Hematopoietic multipotent progenitor cell treated with erythropoietin and hydrocortisone succinate and interleukin-3 and kit ligand, for 15 days (in vitro differentiated cells): ENCODE measurements around the gene ASB16.

Experiments used
- DNase-seq: peaks from one replicate; pipeline ENCODE4 v3.0.0-alpha.2; 2015; ENCODE audit warnings: low spot score

Gene ASB16

GRCh38 chr17:44190481-44190880 lies 20.0 kb downstream of the ASB16 start:
- DNase-seq, result no peak

DNA sequence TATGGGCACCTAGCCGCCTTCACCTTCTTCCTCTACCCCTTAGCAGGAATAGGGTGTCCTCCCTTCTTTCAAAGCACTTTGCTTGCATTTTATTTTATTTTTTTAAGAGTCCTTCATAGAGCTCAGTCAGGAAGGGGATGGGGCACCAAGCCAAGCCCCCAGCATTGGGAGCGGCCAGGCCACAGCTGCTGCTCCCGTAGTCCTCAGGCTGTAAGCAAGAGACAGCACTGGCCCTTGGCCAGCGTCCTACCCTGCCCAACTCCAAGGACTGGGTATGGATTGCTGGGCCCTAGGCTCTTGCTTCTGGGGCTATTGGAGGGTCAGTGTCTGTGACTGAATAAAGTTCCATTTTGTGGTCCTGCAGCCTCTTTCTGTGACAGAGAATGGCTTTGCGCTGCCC lies 20.9 kb downstream of the ASB16 start:
- DNase-seq, result no peak

DNA sequence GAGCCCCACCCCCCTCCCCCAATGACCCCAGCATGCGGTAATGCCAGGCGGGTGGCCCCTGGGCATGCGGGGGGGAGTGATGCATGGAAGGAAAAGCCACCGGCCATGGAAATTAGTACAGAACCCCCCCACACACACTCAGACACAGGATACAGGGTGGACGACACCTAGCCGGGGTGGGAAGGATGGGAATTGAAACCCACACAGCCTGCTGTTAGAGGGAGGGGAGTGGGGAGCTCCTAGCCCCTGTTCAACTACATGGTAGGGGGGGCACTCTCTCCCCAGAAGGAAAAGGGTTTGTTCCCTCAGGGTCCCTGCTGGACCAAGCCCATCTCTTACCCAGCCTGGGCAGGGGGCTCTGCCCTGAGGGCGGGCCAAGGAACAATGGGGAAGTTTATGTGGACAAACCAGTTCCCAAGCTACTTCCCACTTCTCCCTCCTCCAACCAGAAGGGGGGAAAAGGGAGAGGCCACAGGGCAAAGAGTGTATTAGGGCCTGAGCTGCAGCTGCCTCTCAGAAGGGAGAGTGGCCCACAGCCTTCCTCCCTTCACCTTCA lies 21.5 kb downstream of the ASB16 start:
- no peak for DNase-seq

- DNase-seq, result no peak
Observed at GRCh38 chr17:44192750-44193149, 22.2 kb downstream of the ASB16 start.

- DNase-seq, result no peak
Observed at GRCh38 chr17:44193326-44194084, 23.0 kb downstream of the ASB16 start.

GRCh38 chr17:44197107-44197506 lies 26.6 kb downstream of the ASB16 start:
- DNase-seq, result no peak

DNA sequence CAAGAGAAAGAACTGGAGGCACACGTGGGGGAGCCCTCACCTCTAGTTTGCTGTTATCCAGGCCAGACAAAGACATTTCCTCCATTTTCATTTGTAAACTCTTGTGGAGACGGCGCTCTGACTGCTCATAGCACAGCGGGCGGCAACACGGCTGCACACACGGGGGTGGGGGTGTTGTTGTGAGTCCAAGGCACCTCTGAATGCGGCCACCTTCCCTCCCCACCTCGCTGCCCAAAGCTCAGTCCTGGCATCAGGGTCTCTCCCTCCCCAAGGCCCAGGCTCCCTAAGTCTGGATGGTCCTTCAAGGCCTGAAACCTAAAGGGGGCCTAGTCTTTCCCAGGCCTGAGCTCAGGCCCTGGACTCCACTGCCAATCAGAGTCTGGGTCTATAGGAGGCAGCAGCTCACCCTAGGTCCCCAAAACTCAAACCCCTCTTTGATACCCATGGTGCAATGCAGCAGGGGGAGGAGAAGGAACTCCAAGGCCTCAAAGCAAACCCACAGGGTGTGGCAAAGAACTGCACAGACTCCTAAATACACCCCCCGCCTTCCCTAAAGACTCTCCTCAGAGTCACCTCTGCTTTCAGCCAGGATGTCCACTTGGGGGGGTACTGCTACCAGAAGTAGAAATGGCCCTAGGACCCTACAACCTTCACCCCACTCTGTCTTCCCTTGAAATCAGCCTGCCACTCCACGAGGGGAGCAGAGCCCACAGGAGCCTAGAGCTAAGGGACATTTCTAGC lies 27.6 kb downstream of the ASB16 start:
- DNase-seq, result peak; percentile 50

GRCh38 chr17:44198721-44199552 lies 28.4 kb downstream of the ASB16 start:
- DNase-seq, result no peak

- peak; percentile 99 for DNase-seq
Observed at GRCh38 chr17:44199553-44200477, 29.3 kb downstream of the ASB16 start, which contains the start of gene ATXN7L3. ATXN7L3 (minus strand) TSS chr17:44199884; CDS start chr17:44198070, 1,814 bp downstream.

GRCh38 chr17:44200478-44201155 lies 30.1 kb downstream of the ASB16 start:
- no peak for DNase-seq

- DNase-seq, result no peak
Observed at GRCh38 chr17:44202756-44203155, 32.3 kb downstream of the ASB16 start.

DNA sequence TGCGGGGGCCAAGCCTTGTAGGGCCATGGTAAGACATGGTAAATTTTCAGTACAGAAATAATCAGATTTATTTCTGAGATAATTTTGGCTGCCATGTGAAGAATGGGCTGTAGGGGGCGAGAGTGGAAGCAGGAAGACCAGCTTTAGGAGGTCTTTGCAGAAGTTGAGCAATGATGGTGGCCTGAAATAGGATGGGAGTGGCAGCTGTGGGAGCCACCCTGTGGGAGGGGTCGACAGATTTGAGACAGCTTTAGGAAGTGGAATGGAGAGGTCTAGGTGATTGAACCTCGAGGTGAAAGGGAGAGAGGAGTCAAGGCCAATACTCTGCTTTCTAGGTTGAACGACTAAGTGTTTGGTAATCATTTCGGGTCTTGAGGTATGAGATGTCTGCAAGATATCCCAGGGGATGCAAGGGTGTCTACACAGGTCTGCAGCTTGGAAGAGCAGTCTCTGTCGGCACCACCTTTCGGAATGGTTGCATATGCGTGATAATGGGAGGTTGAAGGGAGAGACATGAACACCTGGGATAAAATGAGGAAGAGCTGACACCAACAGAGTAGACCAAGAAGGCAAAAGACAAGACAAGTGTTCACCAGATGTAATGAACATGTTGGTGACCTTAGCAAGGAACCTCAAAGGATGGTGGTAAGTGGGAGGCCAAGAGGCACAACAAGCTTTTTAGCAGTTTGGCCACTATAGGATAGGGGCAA lies 33.4 kb downstream of the ASB16 start:
- peak; percentile 66 for DNase-seq

- DNase-seq, result peak; percentile 59
Observed at GRCh38 chr17:44204441-44204882, 34.0 kb downstream of the ASB16 start.

DNA sequence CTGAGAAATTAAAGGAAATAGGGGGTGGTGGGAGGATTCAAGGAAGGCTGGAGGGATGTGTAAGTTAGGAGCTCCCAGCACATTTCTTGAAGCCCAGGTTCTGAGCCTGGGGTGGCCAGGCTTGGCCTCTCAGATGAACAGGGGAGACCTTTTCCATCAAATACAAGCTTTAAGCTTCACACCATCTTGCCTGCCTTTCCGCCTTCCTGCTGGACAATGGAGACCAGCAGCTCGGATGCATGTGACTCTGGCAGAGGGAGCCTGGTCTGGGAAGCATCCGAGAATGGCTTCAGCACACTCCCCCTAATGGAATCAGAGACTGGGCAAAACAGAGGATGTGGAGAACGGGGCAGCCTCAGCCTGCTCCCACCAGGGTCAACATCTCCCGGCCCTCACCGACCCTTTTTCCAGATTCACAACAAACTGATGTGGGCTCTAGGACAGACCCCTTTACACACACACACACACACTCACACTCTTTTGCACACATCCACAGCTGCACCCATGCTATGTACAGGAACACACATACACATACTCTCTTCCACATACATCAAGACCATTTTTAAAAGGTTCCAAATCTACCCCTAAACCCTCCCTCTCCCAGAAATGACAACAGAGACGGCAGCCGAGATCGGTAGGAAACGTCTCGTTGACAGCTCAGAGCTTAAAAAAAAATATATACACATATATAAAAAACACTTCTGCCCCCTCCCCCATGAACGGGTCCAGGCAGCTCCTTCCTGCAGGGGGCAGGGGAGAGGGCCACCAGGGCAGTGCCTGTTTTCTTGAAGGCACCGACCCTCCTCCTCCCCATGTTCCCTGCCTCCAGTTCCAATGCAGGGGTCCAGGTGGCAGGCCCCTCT lies 35.7 kb downstream of the ASB16 start:
- no peak for DNase-seq

DNA sequence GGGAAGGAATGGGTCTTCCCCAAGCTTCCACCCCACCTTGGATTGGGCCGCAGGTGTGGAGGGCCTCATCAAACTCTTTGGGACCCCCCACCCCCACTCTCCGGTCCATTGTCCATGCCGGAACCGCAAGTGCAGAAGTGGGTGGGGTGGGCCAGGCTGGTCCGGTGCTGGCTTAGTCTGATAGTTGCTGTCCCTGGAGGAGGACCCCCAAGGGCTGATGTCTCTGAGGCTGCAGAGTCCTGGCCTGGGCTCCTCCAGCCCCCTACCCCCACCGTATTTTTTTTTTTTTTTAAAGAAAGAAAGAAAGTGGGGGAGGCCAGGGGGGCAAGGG lies 36.3 kb downstream of the ASB16 start:
- DNase-seq, result no peak

DNA sequence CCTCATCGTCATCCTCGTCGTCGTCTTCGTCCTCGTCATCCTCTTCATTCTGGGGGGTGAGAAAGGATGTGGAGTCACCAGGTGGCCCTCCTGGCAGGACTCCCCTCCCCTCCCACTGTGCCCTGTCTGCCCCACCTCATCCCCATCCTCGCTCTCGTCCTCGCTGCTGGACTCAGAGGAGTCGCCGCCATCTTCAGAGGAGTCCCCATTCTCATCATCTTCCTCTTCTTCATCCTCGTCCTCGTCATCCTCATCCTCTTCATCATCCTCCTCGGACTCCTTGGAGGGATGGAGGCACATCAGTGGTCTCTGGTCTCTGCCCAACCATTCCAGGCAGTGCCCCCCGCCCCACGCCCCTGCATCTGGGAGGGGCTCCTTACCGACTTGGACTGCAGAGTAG lies 36.8 kb downstream of the ASB16 start:
- DNase-seq, result no peak

DNA sequence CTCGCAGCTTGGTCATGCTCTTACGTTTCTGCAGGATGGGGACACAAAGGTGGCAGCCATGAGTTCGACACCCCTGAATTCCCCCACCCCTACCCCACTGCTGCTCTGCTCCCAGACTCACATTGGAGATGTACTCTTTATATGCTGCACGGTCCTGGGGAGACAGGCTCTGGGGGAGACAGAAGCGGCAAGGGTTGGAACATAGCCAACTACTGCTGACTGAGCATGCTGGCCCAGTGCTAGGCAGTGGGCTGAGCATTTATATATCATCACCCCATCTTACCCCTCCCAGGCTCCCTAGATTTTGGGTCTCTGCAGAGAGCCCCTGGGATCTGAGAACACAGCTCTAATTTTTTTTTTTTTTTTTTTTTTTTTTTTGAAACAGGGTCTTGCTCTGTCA lies 37.2 kb downstream of the ASB16 start:
- DNase-seq, result peak; percentile 70

DNA sequence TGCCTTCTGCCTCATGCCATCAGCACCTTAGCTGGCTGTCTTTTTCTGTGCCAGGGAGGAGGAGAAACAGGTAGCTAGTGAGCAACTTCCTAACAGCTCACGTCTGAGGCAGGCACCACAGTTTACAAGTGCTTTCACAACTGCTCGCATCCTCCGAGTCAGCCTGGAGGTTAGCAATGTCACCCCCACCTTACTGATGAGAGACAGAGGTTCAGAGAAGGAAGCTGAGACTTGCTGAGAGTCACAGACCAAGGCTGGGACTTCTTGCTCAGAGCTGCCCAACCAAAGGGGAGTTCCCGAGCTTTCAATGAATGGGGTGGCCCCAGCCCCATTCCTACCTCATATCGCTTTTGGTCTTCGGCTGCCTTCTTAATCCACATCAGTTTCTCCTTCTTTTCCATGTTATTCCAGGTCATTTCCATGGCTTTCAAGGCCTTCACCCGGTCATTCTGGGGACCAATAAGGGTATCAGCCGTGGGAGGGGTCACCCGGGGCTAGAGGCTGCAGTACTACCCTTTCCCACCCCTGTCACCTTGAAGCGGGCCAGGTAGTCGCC lies 39.4 kb downstream of the ASB16 start:
- no peak for DNase-seq
